DOHH2 (cell line): ENCODE results near the gene RCC2.

Experiments
- H3F3A ChIP-seq: fragments of 200-600 bp; sonication (generic), shearing (Covaris generic); 2 replicates; pipeline ENCODE4 v1.6.0; 2016; ENCODE audit warnings: antibody characterized with exemption, mild to moderate bottlenecking; ENCODE audit not compliant: control insufficient read depth, insufficient read depth
- H3K27ac ChIP-seq: fragments of 200-600 bp; sonication (generic); 2 replicates; pipeline ENCODE4 v1.5.1; 2014; ENCODE audit warnings: low read depth, mild to moderate bottlenecking, low read length, moderate library complexity
- H3K27me3 ChIP-seq: fragments of 200-600 bp; sonication (generic); 2 replicates; pipeline ENCODE4 v1.6.1; 2014; ENCODE audit warnings: mild to moderate bottlenecking, low read length, mixed read lengths; ENCODE audit not compliant: control insufficient read depth
- H3K36me3 ChIP-seq: fragments of 200-600 bp; sonication (generic); 2 replicates; pipeline ENCODE4 v1.6.1; 2014; ENCODE audit warnings: mild to moderate bottlenecking, low read length, moderate library complexity, mixed read lengths; ENCODE audit not compliant: control insufficient read depth
- H3K4me1 ChIP-seq: fragments of 200-600 bp; sonication (generic); 2 replicates; pipeline ENCODE4 v1.6.1; 2014; ENCODE audit warnings: mild to moderate bottlenecking, low read length, mixed read lengths; ENCODE audit not compliant: control insufficient read depth
- H3K4me2 ChIP-seq: fragments of 200-600 bp; sonication (generic); 2 replicates; pipeline ENCODE4 v1.6.0; 2014; ENCODE audit warnings: mild to moderate bottlenecking, low read length, moderate library complexity
- H3K4me3 ChIP-seq: fragments of 200-600 bp; sonication (generic); 2 replicates; pipeline ENCODE4 v1.5.1; 2014; ENCODE audit warnings: mild to moderate bottlenecking, low read length, mixed read lengths
- H3K79me2 ChIP-seq: fragments of 200-600 bp; sonication (generic); 2 replicates; pipeline ENCODE4 v1.6.1; 2014; ENCODE audit warnings: mild to moderate bottlenecking, low read length, mixed read lengths; ENCODE audit not compliant: control insufficient read depth
- H3K9me2 ChIP-seq: fragments of 200-600 bp; sonication (generic); replicated peaks from 2 replicates; pipeline ENCODE4 v1.6.1; 2014; ENCODE audit warnings: mild to moderate bottlenecking, low read length, mixed read lengths; ENCODE audit not compliant: control insufficient read depth
- H3K9me3 ChIP-seq: fragments of 200-600 bp; sonication (generic); 2 replicates; pipeline ENCODE4 v1.6.1; 2014; ENCODE audit warnings: antibody characterized with exemption, low read length, mixed read lengths; ENCODE audit not compliant: control insufficient read depth, insufficient read depth
- H4K20me1 ChIP-seq: fragments of 200-600 bp; sonication (generic); 2 replicates; pipeline ENCODE4 v1.6.0; 2014; ENCODE audit warnings: low read depth, mild to moderate bottlenecking, antibody characterized with exemption, low read length, moderate library complexity; ENCODE audit not compliant: control insufficient read depth, insufficient read depth
- EZH2phosphoT487 ChIP-seq: fragments of 200-600 bp; sonication (generic); IDR thresholded peaks from 2 replicates; pipeline ENCODE4 v1.6.1; 2017; ENCODE audit warnings: borderline replicate concordance, mild to moderate bottlenecking, antibody characterized with exemption, low read length, moderate library complexity, mixed read lengths
- TF ChIP-seq, protein P1 (sequence below): fragments of 200-600 bp; sonication (generic); IDR thresholded peaks from one replicate; pipeline ENCODE4 v1.5.1; 2014; ENCODE audit warnings: antibody characterized with exemption, mild to moderate bottlenecking, low read depth, low read length; ENCODE audit not compliant: poor library complexity, severe bottlenecking

The RCC2 gene

DNA sequence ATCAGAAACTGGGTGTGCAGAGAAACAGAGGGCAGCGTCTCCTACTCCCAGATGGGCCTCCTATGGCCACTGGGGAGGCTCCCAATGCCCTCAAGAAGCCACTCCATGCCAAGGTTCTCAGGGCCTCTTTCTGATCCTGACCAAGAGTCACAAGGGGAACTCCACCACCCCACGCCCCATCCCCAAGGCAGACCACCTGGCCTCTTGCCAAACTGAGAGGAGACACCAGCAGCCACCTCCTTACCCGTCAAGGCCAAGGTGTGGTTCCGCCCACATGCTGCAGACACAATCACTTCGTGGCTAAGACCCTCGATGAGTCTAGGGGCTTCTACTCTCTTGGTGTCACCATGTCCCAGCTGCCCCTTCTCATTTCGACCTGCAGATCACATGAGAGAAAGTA, 17.0 kb downstream of the RCC2 start:
- H3K27me3 ChIP-seq = no peaks in the 10 kb centered on the region
- no peak overlapping the region for H3K4me3 ChIP-seq
- no peak for TF ChIP-seq EZH2phosphoT487
- TF ChIP-seq, protein P1, sequence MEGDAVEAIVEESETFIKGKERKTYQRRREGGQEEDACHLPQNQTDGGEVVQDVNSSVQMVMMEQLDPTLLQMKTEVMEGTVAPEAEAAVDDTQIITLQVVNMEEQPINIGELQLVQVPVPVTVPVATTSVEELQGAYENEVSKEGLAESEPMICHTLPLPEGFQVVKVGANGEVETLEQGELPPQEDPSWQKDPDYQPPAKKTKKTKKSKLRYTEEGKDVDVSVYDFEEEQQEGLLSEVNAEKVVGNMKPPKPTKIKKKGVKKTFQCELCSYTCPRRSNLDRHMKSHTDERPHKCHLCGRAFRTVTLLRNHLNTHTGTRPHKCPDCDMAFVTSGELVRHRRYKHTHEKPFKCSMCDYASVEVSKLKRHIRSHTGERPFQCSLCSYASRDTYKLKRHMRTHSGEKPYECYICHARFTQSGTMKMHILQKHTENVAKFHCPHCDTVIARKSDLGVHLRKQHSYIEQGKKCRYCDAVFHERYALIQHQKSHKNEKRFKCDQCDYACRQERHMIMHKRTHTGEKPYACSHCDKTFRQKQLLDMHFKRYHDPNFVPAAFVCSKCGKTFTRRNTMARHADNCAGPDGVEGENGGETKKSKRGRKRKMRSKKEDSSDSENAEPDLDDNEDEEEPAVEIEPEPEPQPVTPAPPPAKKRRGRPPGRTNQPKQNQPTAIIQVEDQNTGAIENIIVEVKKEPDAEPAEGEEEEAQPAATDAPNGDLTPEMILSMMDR = no peak
- H3K79me2 ChIP-seq = peaks cover 70% of the 10 kb centered on the region
- no peak overlapping the region for H3K4me2 ChIP-seq
- no peaks in the 10 kb centered on the region for H3K9me3 ChIP-seq
- H3K9me2 ChIP-seq = no peaks in the 10 kb centered on the region
- peaks cover 23% of the 10 kb centered on the region for H3F3A ChIP-seq
- no peaks in the 10 kb centered on the region for H3K4me1 ChIP-seq
- no peak overlapping the region for H3K27ac ChIP-seq
- peaks cover 33% of the 10 kb centered on the region for H4K20me1 ChIP-seq
- peaks cover 92% of the 10 kb centered on the region for H3K36me3 ChIP-seq

DNA sequence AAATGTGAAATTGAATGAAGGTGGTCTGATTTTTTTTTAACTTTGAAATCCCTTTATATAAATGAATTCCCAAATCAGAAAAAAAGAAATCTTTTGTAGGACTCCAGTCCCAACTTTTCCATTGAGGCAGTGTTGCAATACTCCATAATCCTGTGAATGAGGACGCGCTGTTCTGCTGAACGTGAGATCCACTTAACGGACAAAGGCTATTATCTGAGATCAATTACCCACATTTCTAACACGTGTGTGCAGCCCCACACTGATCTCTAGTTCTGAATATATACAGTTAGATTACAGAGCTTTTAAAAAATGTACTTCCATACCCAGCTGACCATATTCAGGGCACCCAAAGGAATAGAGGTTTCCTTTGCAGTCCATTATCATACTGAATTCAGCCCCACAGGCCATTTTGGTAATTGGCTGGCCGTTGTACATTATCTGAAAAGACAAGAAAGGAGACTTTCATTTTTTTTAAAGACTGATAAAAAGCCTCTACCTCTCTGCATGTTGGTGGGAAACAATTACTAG, 19.0 kb downstream of the RCC2 start:
- Histone ChIP-seq H3F3A (peaks cover 23% of the 10 kb centered on the region), H3K79me2 (peaks cover 65% of the 10 kb centered on the region), H3K36me3 (peaks cover 88% of the 10 kb centered on the region), H3K9me3 (no peaks in the 10 kb centered on the region), H3K4me2 (no peak overlapping the region), H3K4me3 (no peak overlapping the region), H4K20me1 (peaks cover 36% of the 10 kb centered on the region), H3K27ac (no peak overlapping the region), H3K9me2 (no peaks in the 10 kb centered on the region), H3K4me1 (no peaks in the 10 kb centered on the region), H3K27me3 (no peaks in the 10 kb centered on the region)
- no peak for TF ChIP-seq EZH2phosphoT487
- TF ChIP-seq, protein P1 = no peak

DNA sequence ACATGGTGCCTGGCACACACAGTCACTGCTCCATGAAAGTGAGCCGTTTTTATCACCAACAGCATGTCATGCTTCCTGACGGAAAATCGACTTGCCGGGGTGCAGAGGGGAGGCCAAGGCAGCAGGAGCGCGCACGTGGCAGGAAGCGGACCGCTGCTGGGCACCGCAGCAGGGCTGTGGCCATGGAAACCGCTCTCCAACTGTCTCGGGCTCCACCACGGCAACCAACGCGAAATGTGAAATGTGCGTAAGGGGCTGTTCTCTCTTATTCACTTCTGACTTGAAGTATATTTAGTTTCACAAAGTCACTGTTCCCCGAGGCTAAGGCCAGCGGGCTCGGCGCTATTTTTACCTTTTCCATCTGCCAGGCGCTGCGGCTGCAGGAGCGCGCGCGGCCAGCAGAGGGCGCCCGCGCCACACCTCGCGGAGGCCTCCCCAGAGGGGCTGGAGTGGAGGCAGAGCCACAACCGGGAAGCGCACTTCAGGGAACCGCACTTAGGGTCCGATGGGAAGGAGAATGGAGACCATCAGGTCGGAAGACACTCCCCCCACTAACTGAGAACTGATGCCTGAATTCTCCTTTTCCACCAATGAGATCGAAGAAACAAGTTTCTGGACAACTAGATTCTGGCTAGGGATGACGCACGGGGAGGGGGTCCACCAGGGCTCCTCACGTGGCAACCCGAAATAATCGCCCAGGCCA, 19.7 kb downstream of the RCC2 start:
- peaks cover 23% of the 10 kb centered on the region for H3F3A ChIP-seq

More for the DNA sequence above, 19.7 kb downstream of the RCC2 start:
- Histone ChIP-seq H4K20me1 (peaks cover 39% of the 10 kb centered on the region), H3K36me3 (peaks cover 88% of the 10 kb centered on the region), H3K4me2 (no peak overlapping the region), H3K4me1 (no peaks in the 10 kb centered on the region), H3K27me3 (no peaks in the 10 kb centered on the region), H3K9me3 (no peaks in the 10 kb centered on the region), H3K79me2 (peaks cover 63% of the 10 kb centered on the region), H3K4me3 (no peak overlapping the region), H3K9me2 (no peaks in the 10 kb centered on the region), H3K27ac (no peak overlapping the region)
- TF ChIP-seq EZH2phosphoT487 = no peak
- TF ChIP-seq, protein P1 = peak; percentile 100
